ENCODE measurements around the gene CUEDC2.

CUEDC2 gene

DNA sequence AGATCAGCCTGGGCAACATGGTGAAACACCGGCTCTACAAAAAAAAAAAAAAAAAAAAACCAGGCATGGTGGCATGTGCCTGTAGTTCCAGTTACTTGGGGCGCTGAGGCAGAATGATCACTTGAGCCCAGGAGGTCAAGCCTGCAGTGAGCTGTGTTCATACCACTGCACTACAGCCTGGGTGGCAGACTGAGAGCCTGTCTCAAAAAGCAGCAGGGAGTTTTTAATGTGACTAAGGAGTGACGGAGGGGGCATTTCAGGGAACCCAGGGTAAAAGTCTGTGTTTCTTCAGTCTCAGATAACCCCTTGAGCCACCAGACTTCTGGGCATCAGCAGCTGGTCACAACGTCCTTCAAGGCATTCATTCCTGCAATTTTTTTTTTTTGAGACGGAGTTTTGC is 21.1 kb upstream of the CUEDC2 start:
- H3K4me3 ChIP-seq (ENCODE audit: low read length), result no peak overlapping the region
- TF ChIP-seq, protein P1, sequence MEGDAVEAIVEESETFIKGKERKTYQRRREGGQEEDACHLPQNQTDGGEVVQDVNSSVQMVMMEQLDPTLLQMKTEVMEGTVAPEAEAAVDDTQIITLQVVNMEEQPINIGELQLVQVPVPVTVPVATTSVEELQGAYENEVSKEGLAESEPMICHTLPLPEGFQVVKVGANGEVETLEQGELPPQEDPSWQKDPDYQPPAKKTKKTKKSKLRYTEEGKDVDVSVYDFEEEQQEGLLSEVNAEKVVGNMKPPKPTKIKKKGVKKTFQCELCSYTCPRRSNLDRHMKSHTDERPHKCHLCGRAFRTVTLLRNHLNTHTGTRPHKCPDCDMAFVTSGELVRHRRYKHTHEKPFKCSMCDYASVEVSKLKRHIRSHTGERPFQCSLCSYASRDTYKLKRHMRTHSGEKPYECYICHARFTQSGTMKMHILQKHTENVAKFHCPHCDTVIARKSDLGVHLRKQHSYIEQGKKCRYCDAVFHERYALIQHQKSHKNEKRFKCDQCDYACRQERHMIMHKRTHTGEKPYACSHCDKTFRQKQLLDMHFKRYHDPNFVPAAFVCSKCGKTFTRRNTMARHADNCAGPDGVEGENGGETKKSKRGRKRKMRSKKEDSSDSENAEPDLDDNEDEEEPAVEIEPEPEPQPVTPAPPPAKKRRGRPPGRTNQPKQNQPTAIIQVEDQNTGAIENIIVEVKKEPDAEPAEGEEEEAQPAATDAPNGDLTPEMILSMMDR (conservative IDR thresholded peaks at IDR 0.05; ENCODE audit: low read length), result no peak
- DNase-seq (ENCODE audit: low read depth), result no peak

DNA sequence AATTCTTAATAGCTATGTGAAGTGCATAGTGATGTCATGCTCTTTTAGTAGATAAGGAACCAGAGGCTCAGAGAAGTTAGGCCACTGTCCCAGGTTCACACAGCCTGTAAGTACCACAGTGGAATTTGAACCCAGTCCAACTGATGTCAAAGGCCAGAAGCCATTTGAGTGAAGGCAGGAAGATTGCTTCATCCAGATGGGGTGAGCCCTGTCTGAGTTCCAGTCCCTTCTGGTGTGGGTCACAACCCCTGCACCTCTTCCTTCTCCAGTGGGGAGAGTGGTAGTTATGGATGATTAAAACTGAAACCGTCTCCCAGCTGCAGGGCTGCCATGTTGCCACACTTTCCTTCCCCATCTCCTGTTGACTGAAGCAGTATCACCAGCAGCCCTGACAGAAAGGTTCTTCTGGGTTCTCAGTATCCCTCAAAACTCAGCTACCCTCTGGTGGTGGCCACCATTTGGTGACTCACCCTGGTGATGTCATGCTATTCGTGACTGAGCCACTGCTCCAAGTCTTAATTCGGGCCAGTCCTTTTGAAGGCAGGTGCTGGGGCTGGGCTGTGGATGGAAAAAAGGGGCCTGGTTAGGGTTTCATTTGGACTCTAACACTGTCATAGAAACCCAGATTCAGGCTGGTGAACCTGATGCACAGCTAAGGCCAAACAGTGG is 20.4 kb upstream of the CUEDC2 start:
- peak; percentile 63 for DNase-seq (ENCODE audit: low read depth)
- TF ChIP-seq, protein P1 (conservative IDR thresholded peaks at IDR 0.05; ENCODE audit: low read length), result 0 out of 2 replicates have a peak, but pooled peaks have one; percentile 17
- no peak overlapping the region for H3K4me3 ChIP-seq (ENCODE audit: low read length)

DNA sequence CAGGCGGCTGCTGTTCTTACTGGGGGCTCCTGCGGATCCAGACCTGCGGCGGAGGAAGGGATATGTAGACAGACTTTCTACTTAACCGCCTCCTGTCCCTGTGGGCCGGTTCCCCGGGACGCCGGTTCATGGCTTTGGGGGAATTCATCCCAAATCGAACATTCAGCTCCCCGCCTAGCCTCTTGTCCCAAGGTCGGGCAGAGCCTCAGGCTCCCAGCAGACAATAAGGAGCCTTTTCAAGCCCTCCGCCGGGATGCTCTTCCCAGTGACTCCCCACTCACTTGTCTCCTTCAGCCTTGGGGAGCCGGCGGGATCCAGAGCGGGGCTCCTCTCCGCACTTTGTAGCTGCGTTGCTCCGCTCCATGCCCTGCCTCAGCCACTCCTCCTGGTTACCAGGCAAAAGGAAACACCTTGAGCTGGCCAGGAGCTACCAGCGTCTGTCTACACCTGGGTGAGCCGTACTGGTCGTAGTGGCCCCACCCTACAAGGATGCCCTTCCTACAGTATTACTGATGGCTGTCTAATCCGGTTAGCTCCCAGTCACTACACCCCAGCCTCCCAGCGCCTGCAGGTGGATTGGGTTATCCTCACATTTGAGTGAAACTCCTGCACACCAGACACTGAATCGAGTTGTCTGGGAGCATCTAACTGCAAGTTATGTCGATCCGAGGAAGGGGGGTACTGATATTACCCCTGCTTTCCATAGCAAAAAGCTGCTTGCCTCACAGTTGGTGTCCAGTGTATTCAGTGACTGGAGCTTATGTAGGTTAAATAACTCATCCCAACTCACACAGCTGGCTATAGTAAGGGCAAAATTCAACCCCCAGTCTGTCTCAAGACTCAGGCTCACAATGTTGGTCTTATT is 19.0 kb upstream of the CUEDC2 start, which contains the start of gene C10orf95:
Gene C10orf95 (minus strand): TSS at position 439 of the 865 bp plus-strand sequence. CDS start 450 bp downstream, outside the sequence.
- no peak for DNase-seq (ENCODE audit: low read depth)
- TF ChIP-seq, protein P1 (conservative IDR thresholded peaks at IDR 0.05; ENCODE audit: low read length), result no peak
- H3K4me3 ChIP-seq (ENCODE audit: low read length), result peak within 1 kb of the TSS; percentile 79

DNA sequence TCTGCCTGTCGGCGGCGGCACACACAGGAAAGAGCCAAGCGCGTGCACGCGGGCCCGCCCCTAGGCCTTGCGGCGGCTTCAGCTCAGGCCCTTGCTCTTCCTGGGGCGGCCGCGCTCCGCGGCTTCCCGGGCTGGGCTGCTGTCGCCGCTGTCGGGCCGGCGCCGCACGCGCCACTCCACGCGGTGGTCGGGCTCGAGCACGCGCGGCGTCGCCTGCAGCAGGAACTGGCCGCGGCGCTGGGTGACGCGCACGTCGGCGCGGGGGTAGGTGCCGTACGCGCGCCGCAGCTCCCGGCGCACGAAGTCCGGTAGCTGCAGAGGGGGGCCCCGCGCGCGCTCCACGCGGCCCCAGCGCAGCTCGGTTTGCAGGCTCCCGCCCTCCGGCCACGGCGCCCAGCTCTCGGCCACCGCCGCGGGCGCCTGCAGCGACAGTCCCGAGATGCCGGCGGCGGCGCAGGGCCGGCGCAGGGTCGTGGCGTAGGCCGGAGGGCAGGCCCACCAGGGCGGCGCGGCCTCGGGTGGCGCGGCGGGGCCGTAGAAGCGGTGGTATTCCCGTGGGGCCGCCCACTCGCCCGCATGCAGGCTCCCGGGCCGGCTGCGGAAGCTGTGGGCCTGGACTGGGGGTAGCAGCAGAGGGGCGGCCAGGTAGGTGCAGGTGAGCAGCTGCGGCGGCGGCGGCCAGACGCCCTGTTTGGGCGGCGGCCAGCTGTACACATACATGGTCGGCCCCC is 18.2 kb upstream of the CUEDC2 start:
- peak; percentile 73 for DNase-seq (ENCODE audit: low read depth)
- peak overlapping the region; percentile 79 for H3K4me3 ChIP-seq (ENCODE audit: low read length)
- TF ChIP-seq, protein P1 (conservative IDR thresholded peaks at IDR 0.05; ENCODE audit: low read length), result no peak

DNA sequence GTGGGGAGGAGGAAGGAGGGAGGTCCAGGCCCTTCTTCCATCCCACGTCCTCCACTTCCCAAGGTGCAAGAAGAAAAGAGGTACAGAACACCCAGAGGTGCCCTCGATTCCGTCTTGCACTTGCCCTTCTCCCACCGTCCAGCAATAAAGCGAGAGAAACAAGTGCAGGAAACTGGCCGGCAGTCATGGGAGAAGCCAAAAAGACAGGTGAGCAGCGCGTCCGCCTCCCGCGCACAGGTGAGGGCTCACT is 17.7 kb upstream of the CUEDC2 start:
- TF ChIP-seq, protein P1 (conservative IDR thresholded peaks at IDR 0.05; ENCODE audit: low read length), result no peak
- H3K4me3 ChIP-seq (ENCODE audit: low read length), result peak overlapping the region; percentile 79
- DNase-seq (ENCODE audit: low read depth), result no peak

DNA sequence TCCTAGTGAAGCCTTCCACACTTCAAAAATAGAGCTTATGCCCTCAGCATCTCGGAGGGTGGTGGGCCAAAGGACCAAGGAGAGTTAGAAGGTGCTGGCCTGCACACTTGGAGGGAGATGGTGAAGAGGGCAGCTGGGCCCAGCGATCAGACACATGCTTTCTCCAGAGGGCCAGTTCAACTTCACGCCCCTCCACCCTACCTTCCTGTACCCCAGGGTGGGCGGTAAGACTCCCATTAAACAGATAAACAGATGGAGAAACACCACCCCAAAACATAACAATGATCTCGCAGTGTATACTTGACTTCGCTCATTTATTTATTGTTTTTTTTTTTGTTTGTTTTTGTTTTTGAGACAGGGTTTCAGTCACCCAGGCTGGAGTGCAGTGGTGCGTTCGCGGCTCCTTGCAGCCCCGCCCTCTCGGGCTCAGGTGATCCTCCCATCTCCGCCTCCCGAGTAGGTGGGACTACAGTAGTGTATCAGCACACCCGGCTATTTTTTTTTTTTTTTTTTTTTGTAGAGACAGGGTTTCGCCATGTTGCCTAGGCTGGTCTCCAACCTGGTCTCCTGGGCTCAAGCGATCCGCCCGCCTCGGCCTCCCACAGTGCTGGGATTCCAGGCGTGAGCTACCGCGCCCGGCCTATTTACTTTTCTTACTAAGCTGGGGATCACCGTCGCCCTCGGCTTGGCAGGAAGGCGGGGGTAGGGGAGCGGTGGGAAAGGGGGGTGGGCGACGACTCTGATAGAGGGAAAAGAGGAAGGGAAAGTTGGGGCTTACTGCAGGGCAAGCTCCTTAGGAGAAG is 17.1 kb upstream of the CUEDC2 start:
- peak overlapping the region; percentile 79 for H3K4me3 ChIP-seq (ENCODE audit: low read length)
- DNase-seq (ENCODE audit: low read depth), result peak; percentile 18
- TF ChIP-seq, protein P1 (conservative IDR thresholded peaks at IDR 0.05; ENCODE audit: low read length), result no peak
